Measurements from ENCODE around the gene SPO11.
"Not testable (repeated sequence)": the region's sequence is repeated elsewhere in the genome, so short reads cannot be mapped to it uniquely, and the experiment has no call there.

SPO11 gene

GRCh38 chr20:57348200-57348921, 18.8 kb downstream of the SPO11 start:
- peak in 1 of 2 donors; percentile 45 for DNase-seq (ENCODE audit: low spot score in 2 of 2)
- not testable (repeated sequence) for H3K4me3 Mint-ChIP-seq, H3K9me3 Mint-ChIP-seq, ATAC-seq, H3K27ac Mint-ChIP-seq
- Mint-ChIP-seq H3K4me1 (peaks cover 10% of the 10 kb centered on the region), H3K36me3 (peaks cover 16% of the 10 kb centered on the region)

GRCh38 chr20:57348922-57349574, 19.4 kb downstream of the SPO11 start:
- H3K4me1 Mint-ChIP-seq, result peaks cover 10% of the 10 kb centered on the region
- ATAC-seq, H3K9me3 Mint-ChIP-seq, H3K27ac Mint-ChIP-seq: not testable (repeated sequence)
- DNase-seq (ENCODE audit: low spot score in 2 of 2), result peak in 1 of 2 donors; percentile 46
- peak overlapping the region; percentile 20 for H3K4me3 Mint-ChIP-seq
- peaks cover 16% of the 10 kb centered on the region for H3K36me3 Mint-ChIP-seq

- Mint-ChIP-seq H3K36me3 (peaks cover 16% of the 10 kb centered on the region), H3K4me1 (peaks cover 10% of the 10 kb centered on the region), H3K4me3 (peak overlapping the region; percentile 83), H3K27ac (peak overlapping the region; percentile 50), H3K9me3 (no peaks in the 10 kb centered on the region)
- ATAC-seq (no peak), DNase-seq (ENCODE audit: low spot score in 2 of 2) (peak in 1 of 2 donors; percentile 48)
Measured at GRCh38 chr20:57350081-57350710, 20.6 kb downstream of the SPO11 start.

- H3K9me3 Mint-ChIP-seq; ATAC-seq; DNase-seq (ENCODE audit: low spot score in 2 of 2): not testable (repeated sequence)
- H3K4me3 Mint-ChIP-seq, result peak overlapping the region; percentile 83
- peaks cover 10% of the 10 kb centered on the region for H3K4me1 Mint-ChIP-seq
- peak overlapping the region; percentile 92 for H3K27ac Mint-ChIP-seq
- H3K36me3 Mint-ChIP-seq, result peaks cover 16% of the 10 kb centered on the region
Measured at GRCh38 chr20:57350726-57351041, 21.1 kb downstream of the SPO11 start.

- Mint-ChIP-seq H3K4me1 (peaks cover 10% of the 10 kb centered on the region), H3K9me3 (no peaks in the 10 kb centered on the region), H3K36me3 (peaks cover 16% of the 10 kb centered on the region), H3K4me3 (peak within 1 kb of the TSS; percentile 83), H3K27ac (peak within 1 kb of the TSS; percentile 92)
- ATAC-seq, result peak; percentile 89
- peak; percentile 81 to 95 for DNase-seq (ENCODE audit: low spot score in 2 of 2)
Measured at GRCh38 chr20:57351042-57351783, 21.6 kb downstream of the SPO11 start, which contains the start of gene RAE1. Gene RAE1, plus strand, starts transcription at chr20:57351255. Its CDS starts 2,784 bp downstream, at chr20:57354039.

GRCh38 chr20:57352305-57352704, 22.7 kb downstream of the SPO11 start:
- no peak for DNase-seq (ENCODE audit: low spot score in 2 of 2)
- no peaks in the 10 kb centered on the region for H3K9me3 Mint-ChIP-seq
- no peak for ATAC-seq
- peaks cover 16% of the 10 kb centered on the region for H3K36me3 Mint-ChIP-seq
- H3K4me1 Mint-ChIP-seq, result peaks cover 10% of the 10 kb centered on the region
- peak overlapping the region; percentile 83 for H3K4me3 Mint-ChIP-seq
- H3K27ac Mint-ChIP-seq, result peak overlapping the region; percentile 92

- peaks cover 10% of the 10 kb centered on the region for H3K4me1 Mint-ChIP-seq
- H3K4me3 Mint-ChIP-seq, result no peak overlapping the region
- H3K27ac Mint-ChIP-seq, result no peak overlapping the region
- H3K36me3 Mint-ChIP-seq, result peaks cover 16% of the 10 kb centered on the region
- ATAC-seq (no peak), DNase-seq (ENCODE audit: low spot score in 2 of 2) (peak in 1 of 2 donors; percentile 36)
- H3K9me3 Mint-ChIP-seq, result no peaks in the 10 kb centered on the region
Measured at GRCh38 chr20:57353351-57353750, 23.7 kb downstream of the SPO11 start.

GRCh38 chr20:57361517-57361916, 31.9 kb downstream of the SPO11 start:
- DNase-seq (ENCODE audit: low spot score in 2 of 2) (no peak), ATAC-seq (no peak)
- Mint-ChIP-seq H3K9me3 (no peaks in the 10 kb centered on the region), H3K27ac (no peak overlapping the region), H3K4me3 (no peak overlapping the region), H3K36me3 (no peaks in the 10 kb centered on the region), H3K4me1 (no peaks in the 10 kb centered on the region)

GRCh38 chr20:57364451-57364850, 34.8 kb downstream of the SPO11 start:
- DNase-seq (ENCODE audit: low spot score in 2 of 2) (no peak), ATAC-seq (no peak)
- Mint-ChIP-seq H3K9me3 (no peaks in the 10 kb centered on the region), H3K27ac (no peak overlapping the region), H3K36me3 (no peaks in the 10 kb centered on the region), H3K4me1 (no peaks in the 10 kb centered on the region), H3K4me3 (no peak overlapping the region)

GRCh38 chr20:57369596-57369995, 40.0 kb downstream of the SPO11 start:
- peaks cover 5% of the 10 kb centered on the region for H3K4me1 Mint-ChIP-seq
- H3K27ac Mint-ChIP-seq, result peak overlapping the region; percentile 50
- ATAC-seq (no peak), DNase-seq (ENCODE audit: low spot score in 2 of 2) (no peak)
- H3K36me3 Mint-ChIP-seq, result no peaks in the 10 kb centered on the region
- H3K4me3 Mint-ChIP-seq, result no peak overlapping the region
- H3K9me3 Mint-ChIP-seq, result no peaks in the 10 kb centered on the region

- H3K9me3 Mint-ChIP-seq, result no peaks in the 10 kb centered on the region
- H3K4me1 Mint-ChIP-seq, result peaks cover 5% of the 10 kb centered on the region
- peak overlapping the region; percentile 50 for H3K27ac Mint-ChIP-seq
- DNase-seq (ENCODE audit: low spot score in 2 of 2) (no peak), ATAC-seq (no peak)
- H3K4me3 Mint-ChIP-seq, result no peak overlapping the region
- no peaks in the 10 kb centered on the region for H3K36me3 Mint-ChIP-seq
Measured at GRCh38 chr20:57370316-57370715, 40.7 kb downstream of the SPO11 start.

- DNase-seq (ENCODE audit: low spot score in 2 of 2) (no peak), ATAC-seq (no peak)
- Mint-ChIP-seq H3K4me1 (peaks cover 14% of the 10 kb centered on the region), H3K9me3 (no peaks in the 10 kb centered on the region), H3K27ac (no peak overlapping the region), H3K4me3 (no peak overlapping the region), H3K36me3 (no peaks in the 10 kb centered on the region)
Measured at GRCh38 chr20:57371363-57371762, 41.8 kb downstream of the SPO11 start.

GRCh38 chr20:57372157-57372556, 42.6 kb downstream of the SPO11 start:
- Mint-ChIP-seq H3K9me3 (no peaks in the 10 kb centered on the region), H3K4me3 (no peak overlapping the region), H3K4me1 (peaks cover 15% of the 10 kb centered on the region), H3K36me3 (no peaks in the 10 kb centered on the region), H3K27ac (no peak overlapping the region)
- DNase-seq (ENCODE audit: low spot score in 2 of 2), result no peak
- no peak for ATAC-seq

- H3K27ac Mint-ChIP-seq, result peak overlapping the region; percentile 27
- no peaks in the 10 kb centered on the region for H3K9me3 Mint-ChIP-seq
- ATAC-seq (no peak), DNase-seq (ENCODE audit: low spot score in 2 of 2) (no peak)
- no peaks in the 10 kb centered on the region for H3K36me3 Mint-ChIP-seq
- peaks cover 21% of the 10 kb centered on the region for H3K4me1 Mint-ChIP-seq
- H3K4me3 Mint-ChIP-seq, result no peak overlapping the region
Measured at GRCh38 chr20:57372581-57373350, 43.2 kb downstream of the SPO11 start.
